ENCODE results near the gene DBT. TPM values are rescaled to one million over a fixed set of nuclear protein-coding genes. Genes with fewer than 3 reads are reported as not detected.

The DBT gene
- total and polyA plus RNA-seq, 2 of the 13 experiments (the other 11 are each of a cell fraction or from before 2014, with no cell fraction given): 3.3 to 10.2 TPM

GRCh38 chr1:100265931-100266740 is 16.5 kb upstream of the DBT start, which contains the start of gene RTCA (continued):
- TF ChIP-seq, protein P1, sequence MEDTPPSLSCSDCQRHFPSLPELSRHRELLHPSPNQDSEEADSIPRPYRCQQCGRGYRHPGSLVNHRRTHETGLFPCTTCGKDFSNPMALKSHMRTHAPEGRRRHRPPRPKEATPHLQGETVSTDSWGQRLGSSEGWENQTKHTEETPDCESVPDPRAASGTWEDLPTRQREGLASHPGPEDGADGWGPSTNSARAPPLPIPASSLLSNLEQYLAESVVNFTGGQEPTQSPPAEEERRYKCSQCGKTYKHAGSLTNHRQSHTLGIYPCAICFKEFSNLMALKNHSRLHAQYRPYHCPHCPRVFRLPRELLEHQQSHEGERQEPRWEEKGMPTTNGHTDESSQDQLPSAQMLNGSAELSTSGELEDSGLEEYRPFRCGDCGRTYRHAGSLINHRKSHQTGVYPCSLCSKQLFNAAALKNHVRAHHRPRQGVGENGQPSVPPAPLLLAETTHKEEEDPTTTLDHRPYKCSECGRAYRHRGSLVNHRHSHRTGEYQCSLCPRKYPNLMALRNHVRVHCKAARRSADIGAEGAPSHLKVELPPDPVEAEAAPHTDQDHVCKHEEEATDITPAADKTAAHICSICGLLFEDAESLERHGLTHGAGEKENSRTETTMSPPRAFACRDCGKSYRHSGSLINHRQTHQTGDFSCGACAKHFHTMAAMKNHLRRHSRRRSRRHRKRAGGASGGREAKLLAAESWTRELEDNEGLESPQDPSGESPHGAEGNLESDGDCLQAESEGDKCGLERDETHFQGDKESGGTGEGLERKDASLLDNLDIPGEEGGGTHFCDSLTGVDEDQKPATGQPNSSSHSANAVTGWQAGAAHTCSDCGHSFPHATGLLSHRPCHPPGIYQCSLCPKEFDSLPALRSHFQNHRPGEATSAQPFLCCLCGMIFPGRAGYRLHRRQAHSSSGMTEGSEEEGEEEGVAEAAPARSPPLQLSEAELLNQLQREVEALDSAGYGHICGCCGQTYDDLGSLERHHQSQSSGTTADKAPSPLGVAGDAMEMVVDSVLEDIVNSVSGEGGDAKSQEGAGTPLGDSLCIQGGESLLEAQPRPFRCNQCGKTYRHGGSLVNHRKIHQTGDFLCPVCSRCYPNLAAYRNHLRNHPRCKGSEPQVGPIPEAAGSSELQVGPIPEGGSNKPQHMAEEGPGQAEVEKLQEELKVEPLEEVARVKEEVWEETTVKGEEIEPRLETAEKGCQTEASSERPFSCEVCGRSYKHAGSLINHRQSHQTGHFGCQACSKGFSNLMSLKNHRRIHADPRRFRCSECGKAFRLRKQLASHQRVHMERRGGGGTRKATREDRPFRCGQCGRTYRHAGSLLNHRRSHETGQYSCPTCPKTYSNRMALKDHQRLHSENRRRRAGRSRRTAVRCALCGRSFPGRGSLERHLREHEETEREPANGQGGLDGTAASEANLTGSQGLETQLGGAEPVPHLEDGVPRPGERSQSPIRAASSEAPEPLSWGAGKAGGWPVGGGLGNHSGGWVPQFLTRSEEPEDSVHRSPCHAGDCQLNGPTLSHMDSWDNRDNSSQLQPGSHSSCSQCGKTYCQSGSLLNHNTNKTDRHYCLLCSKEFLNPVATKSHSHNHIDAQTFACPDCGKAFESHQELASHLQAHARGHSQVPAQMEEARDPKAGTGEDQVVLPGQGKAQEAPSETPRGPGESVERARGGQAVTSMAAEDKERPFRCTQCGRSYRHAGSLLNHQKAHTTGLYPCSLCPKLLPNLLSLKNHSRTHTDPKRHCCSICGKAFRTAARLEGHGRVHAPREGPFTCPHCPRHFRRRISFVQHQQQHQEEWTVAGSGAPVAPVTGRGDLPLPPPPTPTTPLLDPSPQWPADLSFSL (CRISPR knock-in tag; IDR thresholded peaks at IDR 0.05): peak; percentile 2; the same call in 1 of the 2 replicates
- TF ChIP-seq, protein P2, sequence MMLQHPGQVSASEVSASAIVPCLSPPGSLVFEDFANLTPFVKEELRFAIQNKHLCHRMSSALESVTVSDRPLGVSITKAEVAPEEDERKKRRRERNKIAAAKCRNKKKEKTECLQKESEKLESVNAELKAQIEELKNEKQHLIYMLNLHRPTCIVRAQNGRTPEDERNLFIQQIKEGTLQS (CRISPR knock-in tag; IDR thresholded peaks at IDR 0.05): no peak
- TF ChIP-seq FOXC1 (CRISPR knock-in tag; IDR thresholded peaks at IDR 0.05; ENCODE audit: borderline replicate concordance) (peak; percentile 52; the same call in 1 of the 2 replicates), GZF1 (CRISPR knock-in tag; IDR thresholded peaks at IDR 0.05) (no peak), HIVEP1 (CRISPR knock-in tag; IDR thresholded peaks at IDR 0.05) (peak; percentile 48; the same call in 1 of the 2 replicates), ZNF230 (CRISPR knock-in tag; IDR thresholded peaks at IDR 0.05) (no peak), MNT (IDR thresholded peaks at IDR 0.05) (no peak), MED13 (CRISPR knock-in tag; IDR thresholded peaks at IDR 0.05) (0 out of 2 replicates have a peak, but pooled peaks have one; percentile 73), RFX1 (IDR thresholded peaks at IDR 0.05) (no peak), ZNF703 (CRISPR knock-in tag; IDR thresholded peaks at IDR 0.05; ENCODE audit: borderline replicate concordance) (no peak), ZBTB25 (CRISPR knock-in tag; IDR thresholded peaks at IDR 0.05) (peak; percentile 73; the same call in 1 of the 2 replicates), ZNF775 (CRISPR knock-in tag; IDR thresholded peaks at IDR 0.05; ENCODE audit: borderline replicate concordance) (no peak), FIP1L1 (IDR thresholded peaks at IDR 0.05; ENCODE audit: borderline replicate concordance, insufficient read depth, low read depth, low read length) (no peak), ZNF644 (CRISPR knock-in tag; IDR thresholded peaks at IDR 0.05; ENCODE audit: low read depth) (no peak), ZNF441 (CRISPR knock-in tag; IDR thresholded peaks at IDR 0.05; ENCODE audit: borderline replicate concordance) (no peak), ATRX (CRISPR knock-in tag; IDR thresholded peaks at IDR 0.05; ENCODE audit: borderline replicate concordance) (no peak), ZNF616 (CRISPR knock-in tag; IDR thresholded peaks at IDR 0.05; ENCODE audit: low read depth) (0 out of 2 replicates have a peak, but pooled peaks have one; percentile 54)
- TF ChIP-seq, protein P3, sequence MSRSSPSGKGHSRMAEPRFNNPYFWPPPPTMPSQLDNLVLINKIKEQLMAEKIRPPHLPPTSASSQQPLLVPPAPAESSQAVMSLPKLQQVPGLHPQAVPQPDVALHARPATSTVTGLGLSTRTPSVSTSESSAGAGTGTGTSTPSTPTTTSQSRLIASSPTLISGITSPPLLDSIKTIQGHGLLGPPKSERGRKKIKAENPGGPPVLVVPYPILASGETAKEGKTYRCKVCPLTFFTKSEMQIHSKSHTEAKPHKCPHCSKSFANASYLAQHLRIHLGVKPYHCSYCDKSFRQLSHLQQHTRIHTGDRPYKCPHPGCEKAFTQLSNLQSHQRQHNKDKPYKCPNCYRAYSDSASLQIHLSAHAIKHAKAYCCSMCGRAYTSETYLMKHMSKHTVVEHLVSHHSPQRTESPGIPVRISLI (CRISPR knock-in tag; IDR thresholded peaks at IDR 0.05; ENCODE audit: borderline replicate concordance): no peak
